Body of pancreas (tissue), 4 donors: ENCODE results near the gene TYW1B. TPM values are rescaled to one million over a fixed set of nuclear protein-coding genes. Genes with fewer than 3 reads are reported as not detected.
"Not testable (repeated sequence)": the region's sequence is repeated elsewhere in the genome, so short reads cannot be mapped to it uniquely, and the experiment has no call there.

ENCODE experiments used
- ATAC-seq: fragments of 150-250 bp; one replicate; pipeline ENCODE4 v1.9.1; 2016
- DNase-seq, 4 donors: peaks; one replicate each; pipeline ENCODE4 v3.0.0-alpha.2; 2019
- H3K27ac ChIP-seq, 4 donors: fragments of 200-600 bp; sonication (generic); 1 replicate in 3 of 4; 2 replicates in 1 of 4; pipeline versions ENCODE4 v1.5.1 to v1.6.1; 2016 to 2019; ENCODE audit warnings: mild to moderate bottlenecking in 1 of 4, mixed read lengths in 1 of 4, moderate library complexity in 1 of 4
- H3K27me3 ChIP-seq, 2 donors: fragments of 200-600 bp; sonication (generic); one replicate each; pipeline ENCODE4 v1.6.0; 2016; ENCODE audit warnings: mild to moderate bottlenecking in 1 of 2
- H3K36me3 ChIP-seq, 2 donors: fragments of 200-600 bp; sonication (generic); replicated peaks in 1 of 2; 2 replicates each; pipeline ENCODE4 v1.5.1; 2016; ENCODE audit warnings: low read depth in 2 of 2; ENCODE audit not compliant: insufficient read depth in 1 of 2
- H3K4me1 ChIP-seq: fragments of 200-600 bp; sonication (generic); one replicate; pipeline ENCODE4 v1.6.0; 2016
- H3K4me3 ChIP-seq, 2 donors: fragments of 200-600 bp; sonication (generic); 1 replicate in 1 of 2; 2 replicates in 1 of 2; pipeline ENCODE4 v1.5.1; 2016 to 2019
- H3K9me3 ChIP-seq, 3 donors: fragments of 200-600 bp; sonication (generic); 1 replicate in 2 of 3; 2 replicates in 1 of 3; pipeline ENCODE4 v1.5.1; 2016
- POLR2A ChIP-seq, 3 donors: fragments of 450-650 bp; IDR thresholded peaks; one replicate each; pipeline ENCODE4 v1.6.1; 2016; ENCODE audit warnings: antibody characterized with exemption in 3 of 3, mild to moderate bottlenecking in 2 of 3
- WGBS, 2 donors: methylation state at CpG; one replicate each; pipeline ENCODE4 v1.1.5; 2017; 5-methylcytosine and 5-hydroxymethylcytosine counted together
- intact Hi-C: fragments of 100-400 bp; cut with DNase I; formaldehyde crosslinking; loops from one replicate; pipeline ENCODE4 v1.15.1; 2023
- total RNA-seq, 2 donors: library from RNA; depleted of rRNA; stranded (reverse); fragments of >200 nt; gene quantifications; one replicate each; pipeline ENCODE4 v1.1.0, GENCODE V29; 2016
- TF ChIP-seq, protein P1 (sequence below), 7 experiments: fragments of 450-650 bp in 4 of 7; fragments of 200-600 bp in 3 of 7; sonication (generic) in 3 of 7; IDR thresholded peaks; one replicate each; pipeline ENCODE4 v1.5.1; 2016 to 2019; ENCODE audit warnings: antibody characterized with exemption in 7 of 7

The TYW1B gene
- total RNA-seq, 2 donors from 2014 or later = 5.7 to 7.9 TPM

DNA sequence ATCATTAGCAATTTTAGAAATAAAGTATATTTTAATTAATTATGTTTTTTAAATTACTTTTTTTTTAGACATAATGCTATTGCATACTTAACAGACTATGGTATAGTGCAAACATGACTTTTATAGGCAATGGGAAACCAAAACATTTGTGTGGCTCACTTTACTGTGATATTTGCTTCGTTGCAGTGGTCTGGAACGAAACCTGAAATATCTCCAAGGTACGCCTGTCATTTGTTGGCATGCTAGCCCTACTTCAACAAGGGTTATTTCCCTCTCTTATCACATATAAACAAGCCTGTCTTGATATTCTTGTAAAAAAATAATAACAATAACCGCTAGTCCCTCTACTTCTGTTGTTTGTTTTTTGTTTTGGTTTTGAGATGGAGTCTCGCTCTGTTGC lies 74.2 kb downstream of the TYW1B start:
- H3K36me3 ChIP-seq = no peaks in the 10 kb centered on the region
- intact Hi-C loops = no loop called here
- no peaks in the 10 kb centered on the region for H3K27me3 ChIP-seq
- 69 to 70% methylated on average over 5 of the region's 5 CpGs for WGBS, 2 donors
- no peak for TF ChIP-seq POLR2A (IDR thresholded peaks at IDR 0.05)
- TF ChIP-seq, protein P1, sequence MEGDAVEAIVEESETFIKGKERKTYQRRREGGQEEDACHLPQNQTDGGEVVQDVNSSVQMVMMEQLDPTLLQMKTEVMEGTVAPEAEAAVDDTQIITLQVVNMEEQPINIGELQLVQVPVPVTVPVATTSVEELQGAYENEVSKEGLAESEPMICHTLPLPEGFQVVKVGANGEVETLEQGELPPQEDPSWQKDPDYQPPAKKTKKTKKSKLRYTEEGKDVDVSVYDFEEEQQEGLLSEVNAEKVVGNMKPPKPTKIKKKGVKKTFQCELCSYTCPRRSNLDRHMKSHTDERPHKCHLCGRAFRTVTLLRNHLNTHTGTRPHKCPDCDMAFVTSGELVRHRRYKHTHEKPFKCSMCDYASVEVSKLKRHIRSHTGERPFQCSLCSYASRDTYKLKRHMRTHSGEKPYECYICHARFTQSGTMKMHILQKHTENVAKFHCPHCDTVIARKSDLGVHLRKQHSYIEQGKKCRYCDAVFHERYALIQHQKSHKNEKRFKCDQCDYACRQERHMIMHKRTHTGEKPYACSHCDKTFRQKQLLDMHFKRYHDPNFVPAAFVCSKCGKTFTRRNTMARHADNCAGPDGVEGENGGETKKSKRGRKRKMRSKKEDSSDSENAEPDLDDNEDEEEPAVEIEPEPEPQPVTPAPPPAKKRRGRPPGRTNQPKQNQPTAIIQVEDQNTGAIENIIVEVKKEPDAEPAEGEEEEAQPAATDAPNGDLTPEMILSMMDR (IDR thresholded peaks at IDR 0.05) = no peak
- H3K4me3 ChIP-seq = no peak overlapping the region
- no peaks in the 10 kb centered on the region for H3K4me1 ChIP-seq
- no peak for ATAC-seq
- no peak for DNase-seq
- H3K27ac ChIP-seq = no peak overlapping the region
- no peaks in the 10 kb centered on the region for H3K9me3 ChIP-seq

DNA sequence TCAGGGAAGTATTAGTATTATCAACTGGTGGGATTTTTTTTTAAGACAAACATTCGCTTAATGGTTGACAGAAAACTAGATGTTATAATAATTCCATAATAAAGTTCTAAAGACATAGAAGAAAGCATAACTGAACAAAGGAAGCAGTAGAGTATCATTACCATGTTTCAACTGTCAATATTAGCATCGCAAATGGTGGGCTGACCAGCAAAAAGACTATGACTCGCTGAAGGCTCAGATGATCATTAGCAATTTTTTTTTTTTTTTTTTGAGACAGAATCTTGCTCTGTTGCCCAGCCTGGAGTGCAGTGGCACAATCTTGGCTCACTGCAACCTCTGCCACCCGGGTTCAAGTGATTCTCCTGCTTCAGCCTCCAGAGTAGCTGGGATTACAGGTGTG lies 74.8 kb downstream of the TYW1B start:
- not testable (repeated sequence) for H3K9me3 ChIP-seq
- 95 to 96% methylated on average over 4 of the region's 4 CpGs for WGBS, 2 donors

DNA sequence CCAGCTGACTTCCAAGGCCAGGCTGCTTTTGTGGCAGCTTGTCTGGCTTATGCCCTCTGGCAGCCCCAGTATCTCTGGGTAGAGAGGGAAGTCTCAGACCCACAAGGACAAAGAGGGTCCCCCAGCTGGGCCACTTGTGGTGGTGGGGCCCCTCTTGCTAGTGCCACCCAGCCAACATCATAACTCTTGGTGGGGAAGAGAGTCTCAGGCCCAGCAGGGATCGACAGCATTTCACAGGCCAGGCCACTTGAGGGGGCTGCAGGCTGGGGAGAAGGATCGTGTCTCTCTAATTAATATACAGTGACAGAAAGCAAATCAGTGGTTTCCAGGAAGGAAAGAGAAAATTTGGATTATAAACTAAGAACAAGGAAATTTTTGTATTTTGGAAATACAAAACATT lies 76.0 kb downstream of the TYW1B start:
- intact Hi-C loops = no loop called here
- H3K36me3 ChIP-seq = no peaks in the 10 kb centered on the region
- H3K27me3 ChIP-seq = no peaks in the 10 kb centered on the region
- ATAC-seq (no peak), DNase-seq (no peak)
- H3K4me1 ChIP-seq = no peaks in the 10 kb centered on the region
- TF ChIP-seq, protein P1 (IDR thresholded peaks at IDR 0.05) = no peak
- TF ChIP-seq POLR2A (IDR thresholded peaks at IDR 0.05) = no peak
- no peak overlapping the region for H3K27ac ChIP-seq
- WGBS, 2 donors = 91 to 92% methylated on average over 2 of the region's 2 CpGs
- no peaks in the 10 kb centered on the region for H3K9me3 ChIP-seq
- H3K4me3 ChIP-seq = no peak overlapping the region

More for the DNA sequence above, 74.8 kb downstream of the TYW1B start:
- DNase-seq, H3K4me1 ChIP-seq, H3K36me3 ChIP-seq, ATAC-seq, H3K27me3 ChIP-seq, H3K27ac ChIP-seq, H3K4me3 ChIP-seq, intact Hi-C loops: not testable (repeated sequence)

DNA sequence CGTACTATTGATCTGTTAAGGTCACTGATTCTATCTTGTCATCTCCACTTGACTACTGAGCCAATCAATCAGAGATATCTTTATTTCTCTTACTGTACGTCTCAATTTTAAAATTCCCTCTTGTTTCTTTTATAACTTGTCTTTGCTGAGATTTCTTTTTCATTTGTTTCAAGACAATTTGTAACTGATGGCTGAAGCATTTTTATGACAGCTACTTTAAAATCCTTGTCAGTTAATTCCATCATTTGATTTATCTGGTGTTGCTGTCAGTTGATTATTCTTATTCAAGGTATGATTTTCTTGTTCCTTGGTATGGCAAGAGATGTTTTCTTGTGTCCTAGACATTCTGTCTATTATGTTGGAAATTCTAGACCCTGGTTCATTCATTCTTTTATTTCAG lies 76.6 kb downstream of the TYW1B start:
- Histone ChIP-seq H3K27me3 (no peaks in the 10 kb centered on the region), H3K27ac (no peak overlapping the region), H3K9me3 (no peaks in the 10 kb centered on the region), H3K4me3 (no peak overlapping the region), H3K4me1 (no peaks in the 10 kb centered on the region), H3K36me3 (no peaks in the 10 kb centered on the region)
- intact Hi-C loops = no loop called here
- DNase-seq (no peak), ATAC-seq (no peak)
- 89 to 95% methylated on average over 2 of the region's 2 CpGs for WGBS, 2 donors
- TF ChIP-seq, protein P1 (IDR thresholded peaks at IDR 0.05) = no peak
- TF ChIP-seq POLR2A (IDR thresholded peaks at IDR 0.05) = no peak

DNA sequence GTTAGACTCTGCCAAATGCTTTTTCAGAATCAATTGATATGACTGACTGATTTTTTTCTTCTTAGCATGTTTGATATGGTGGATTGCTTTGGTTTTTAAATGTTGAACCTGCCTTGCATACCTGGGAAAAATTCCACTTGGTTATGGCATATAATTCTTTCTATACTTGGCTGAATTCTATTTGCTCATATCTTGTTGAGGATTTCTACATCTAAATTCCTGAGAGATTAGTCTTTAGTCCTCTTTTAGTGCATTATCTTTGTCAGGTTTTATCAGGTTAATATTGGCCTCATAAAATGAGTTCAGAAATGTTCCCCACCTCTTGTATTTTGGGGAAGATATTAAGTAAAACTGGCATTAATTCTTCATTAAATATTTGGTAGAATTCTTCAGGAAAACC lies 79.4 kb downstream of the TYW1B start:
- H3K36me3 ChIP-seq, intact Hi-C loops, H3K9me3 ChIP-seq: not testable (repeated sequence)

DNA sequence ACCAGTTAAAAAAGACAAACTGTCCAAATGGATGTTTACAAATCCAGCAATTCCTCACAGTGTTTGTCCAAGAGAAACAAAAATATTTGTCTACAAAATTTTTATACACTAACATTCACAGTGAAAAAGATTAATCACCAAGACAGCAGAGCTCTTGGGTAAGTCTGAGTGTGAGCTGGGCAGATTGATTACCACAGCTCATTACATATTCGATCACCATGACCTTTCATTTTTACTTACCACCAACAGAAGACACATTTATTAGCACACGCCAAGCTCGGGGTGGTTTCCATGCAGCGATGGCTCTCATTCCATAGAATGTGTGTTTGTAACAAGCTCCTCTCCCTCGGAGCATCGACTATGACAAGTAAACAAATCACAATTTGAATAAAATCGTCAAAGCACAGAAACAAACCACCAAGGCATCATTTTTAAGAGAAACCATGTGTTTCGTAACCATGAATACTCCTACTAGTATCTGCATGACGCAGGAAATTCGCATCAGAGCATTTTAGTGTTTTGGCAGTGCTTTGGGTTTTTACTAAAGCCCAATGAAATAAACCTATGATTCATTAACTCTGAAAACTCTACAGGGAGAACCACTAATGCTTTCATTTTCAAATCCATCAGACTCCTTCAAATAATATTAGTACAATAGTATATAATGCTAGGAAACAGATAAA lies 83.6 kb downstream of the TYW1B start:
- ATAC-seq, H3K27ac ChIP-seq, H3K4me1 ChIP-seq, H3K4me3 ChIP-seq, H3K36me3 ChIP-seq, H3K9me3 ChIP-seq, H3K27me3 ChIP-seq, intact Hi-C loops: not testable (repeated sequence)
- 73 to 84% methylated on average over 10 of the region's 10 CpGs for WGBS, 2 donors
- peak in 1 of 4 donors; percentile 6 for DNase-seq

More for the DNA sequence above, 79.4 kb downstream of the TYW1B start:
- H3K27me3 ChIP-seq, ATAC-seq, H3K27ac ChIP-seq, DNase-seq, H3K4me1 ChIP-seq, H3K4me3 ChIP-seq: not testable (repeated sequence)

DNA sequence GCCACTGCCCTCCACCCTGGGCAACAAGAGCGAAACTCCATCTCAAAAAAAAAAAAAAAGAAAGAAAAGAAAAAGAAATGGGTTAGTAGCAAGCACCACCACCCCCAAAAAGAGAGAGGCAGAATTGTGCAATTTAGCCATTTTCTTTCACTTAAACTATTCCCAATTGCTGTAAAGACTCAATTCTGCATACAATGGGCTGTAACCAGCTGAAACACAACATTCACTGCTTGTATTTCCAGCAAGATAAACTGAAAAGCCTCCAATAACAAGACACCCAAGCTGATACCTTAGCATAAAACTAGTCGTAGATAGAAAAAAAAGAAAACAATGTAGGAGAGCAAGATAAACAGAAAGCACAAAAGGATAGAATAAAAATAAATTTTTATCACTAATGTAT lies 84.2 kb downstream of the TYW1B start:
- WGBS, 2 donors = 74 to 82% methylated on average over 1 to 2 of the region's 2 CpGs
- H3K27me3 ChIP-seq, ATAC-seq, H3K4me3 ChIP-seq, DNase-seq, intact Hi-C loops, H3K4me1 ChIP-seq, H3K27ac ChIP-seq, H3K36me3 ChIP-seq, H3K9me3 ChIP-seq: not testable (repeated sequence)

DNA sequence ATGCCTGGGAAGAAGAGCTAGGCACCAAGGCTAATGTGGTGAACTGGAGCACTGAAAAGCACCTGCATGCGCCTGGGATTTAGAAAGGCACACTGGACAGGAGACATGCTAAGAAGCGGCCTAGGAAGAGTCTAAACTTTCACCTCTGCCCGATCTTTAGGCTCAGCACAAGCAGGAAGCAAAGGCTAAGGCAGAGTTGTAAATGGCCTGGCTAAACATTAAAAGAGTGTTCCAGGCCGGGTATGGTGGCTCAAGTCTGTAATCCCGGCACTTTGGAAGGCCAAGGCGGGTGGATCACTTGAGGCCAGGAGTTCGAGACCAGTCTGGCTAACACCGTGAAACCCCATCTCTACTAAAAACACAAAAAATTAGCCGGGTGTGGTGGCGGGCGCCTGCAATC lies 88.3 kb downstream of the TYW1B start:
- ATAC-seq, H3K36me3 ChIP-seq, H3K27ac ChIP-seq, H3K4me1 ChIP-seq, H3K4me3 ChIP-seq, DNase-seq, H3K9me3 ChIP-seq, H3K27me3 ChIP-seq, intact Hi-C loops: not testable (repeated sequence)
- WGBS, 2 donors = 100% methylated on average over 3 of the region's 11 CpGs; no CpG with 5 or more reads in 1 of the 2 donors

DNA sequence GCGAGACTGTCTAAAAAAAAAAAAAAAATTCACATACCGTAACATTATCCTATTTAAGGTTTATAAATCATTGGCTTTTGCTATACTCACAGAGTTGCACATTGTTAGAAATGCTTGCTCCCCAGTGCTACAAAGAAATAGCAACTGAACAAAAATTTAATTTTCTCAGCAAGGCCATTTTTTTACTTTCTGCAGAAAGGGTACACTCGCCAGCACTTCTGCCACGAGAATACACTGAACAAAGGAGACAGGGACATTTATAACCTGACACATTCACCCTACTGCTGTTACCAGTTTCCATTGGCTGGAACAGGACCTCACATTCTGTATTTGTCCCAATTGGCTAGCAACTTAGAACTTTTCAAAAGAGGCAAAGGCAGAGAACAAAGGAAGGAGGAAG lies 92.1 kb downstream of the TYW1B start:
- intact Hi-C loops, H3K36me3 ChIP-seq, H3K9me3 ChIP-seq, ATAC-seq, H3K27me3 ChIP-seq, H3K4me1 ChIP-seq, H3K27ac ChIP-seq, DNase-seq, H3K4me3 ChIP-seq: not testable (repeated sequence)
- 65% methylated on average over 3 of the region's 4 CpGs for WGBS, 2 donors
